ENCODE data around the gene CNKSR1.

Gene CNKSR1

GRCh38 chr1:26212726-26213125, 35.4 kb downstream of the CNKSR1 start:
- TF ChIP-seq REST (IDR thresholded peaks at IDR 0.05; ENCODE audit: low read depth) (no peak), NFIC (IDR thresholded peaks at IDR 0.05) (no peak), EGR1 (IDR thresholded peaks at IDR 0.05) (no peak), YY1 (IDR thresholded peaks at IDR 0.05; ENCODE audit: low read depth) (no peak), ZBTB7A (IDR thresholded peaks at IDR 0.05; ENCODE audit: low read depth) (no peak), USF1 (IDR thresholded peaks at IDR 0.05) (no peak), TCF12 (IDR thresholded peaks at IDR 0.05; ENCODE audit: low read depth) (no peak), CEBPB (IDR thresholded peaks at IDR 0.05) (no peak), EP300 (IDR thresholded peaks at IDR 0.05; ENCODE audit: borderline replicate concordance) (no peak), CREB1 (IDR thresholded peaks at IDR 0.05; ENCODE audit: low read depth) (no peak), RAD21 (IDR thresholded peaks at IDR 0.05; ENCODE audit: low read depth) (no peak)

GRCh38 chr1:26213335-26213905, 36.1 kb downstream of the CNKSR1 start:
- TF ChIP-seq EGR1 (IDR thresholded peaks at IDR 0.05), result no peak
- TF ChIP-seq ZBTB7A (IDR thresholded peaks at IDR 0.05; ENCODE audit: low read depth), result no peak
- TF ChIP-seq TCF12 (IDR thresholded peaks at IDR 0.05; ENCODE audit: low read depth), result no peak
- TF ChIP-seq EP300 (IDR thresholded peaks at IDR 0.05; ENCODE audit: borderline replicate concordance), result no peak
- TF ChIP-seq REST (IDR thresholded peaks at IDR 0.05; ENCODE audit: low read depth), result no peak
- no peak for TF ChIP-seq FOXM1 (IDR thresholded peaks at IDR 0.05; ENCODE audit: borderline replicate concordance, low read depth)

- TF ChIP-seq TEAD4 (IDR thresholded peaks at IDR 0.05), result no peak
- TF ChIP-seq TCF12 (IDR thresholded peaks at IDR 0.05; ENCODE audit: low read depth), result no peak
- TF ChIP-seq RAD21 (IDR thresholded peaks at IDR 0.05; ENCODE audit: low read depth), result no peak
- TF ChIP-seq FOXM1 (IDR thresholded peaks at IDR 0.05; ENCODE audit: borderline replicate concordance, low read depth), result no peak
- no peak for TF ChIP-seq NFIC (IDR thresholded peaks at IDR 0.05)
- no peak for TF ChIP-seq EP300 (IDR thresholded peaks at IDR 0.05; ENCODE audit: borderline replicate concordance)
- TF ChIP-seq MAX (IDR thresholded peaks at IDR 0.05), result no peak
- TF ChIP-seq ZBTB7A (IDR thresholded peaks at IDR 0.05; ENCODE audit: low read depth), result no peak
- TF ChIP-seq YY1 (IDR thresholded peaks at IDR 0.05; ENCODE audit: low read depth), result no peak
- no peak for TF ChIP-seq TAF1 (IDR thresholded peaks at IDR 0.05; ENCODE audit: low read depth)
- no peak for TF ChIP-seq REST (IDR thresholded peaks at IDR 0.05; ENCODE audit: low read depth)
- TF ChIP-seq CEBPB (IDR thresholded peaks at IDR 0.05), result no peak
Measured at GRCh38 chr1:26215246-26215645, 38.0 kb downstream of the CNKSR1 start.

- TF ChIP-seq MAX (IDR thresholded peaks at IDR 0.05), result peak; percentile 42; the same call in 1 of the 2 replicates
- peak; percentile 97 for TF ChIP-seq NFIC (IDR thresholded peaks at IDR 0.05)
- no peak for TF ChIP-seq YY1 (IDR thresholded peaks at IDR 0.05; ENCODE audit: low read depth)
- peak; percentile 81 for TF ChIP-seq TCF12 (IDR thresholded peaks at IDR 0.05; ENCODE audit: low read depth)
- TF ChIP-seq USF1 (IDR thresholded peaks at IDR 0.05), result no peak
- TF ChIP-seq EP300 (IDR thresholded peaks at IDR 0.05; ENCODE audit: borderline replicate concordance), result peak; percentile 54; the same call in 1 of the 2 replicates
- TF ChIP-seq EGR1 (IDR thresholded peaks at IDR 0.05), result no peak; the same call in 1 of the 2 replicates
- TF ChIP-seq TEAD4 (IDR thresholded peaks at IDR 0.05), result peak; percentile 65
- TF ChIP-seq CREB1 (IDR thresholded peaks at IDR 0.05; ENCODE audit: low read depth), result no peak
Measured at GRCh38 chr1:26218906-26219494, 41.7 kb downstream of the CNKSR1 start.

Measured in Ishikawa (cell line).